Activated CD8-positive, alpha-beta T cell treated with anti-CD3 and anti-CD28 coated beads for 36 hours (primary cell): ENCODE measurements around the gene LAPTM5. TPM values are rescaled to one million over a fixed set of nuclear protein-coding genes. Genes with fewer than 3 reads are reported as not detected.

Experiments
- ATAC-seq: fragments of 200-7000 bp; cut with Tn5 transposase; one replicate; pipeline ENCODE4 v1.10.0; 2021; ENCODE audit warnings: mild to moderate bottlenecking, moderate library complexity
- CTCF ChIA-PET: fragments of 350-600 bp; sonication (Branson Sonifier 250); formaldehyde crosslinking; loops from one replicate; lab custom pipeline; 2021; ENCODE audit warnings: antibody characterized with exemption; lab: Charles Lee
- POLR2A ChIA-PET: fragments of 350-600 bp; sonication (Branson Sonifier 250); formaldehyde crosslinking; loops from one replicate; lab custom pipeline; 2021; ENCODE audit warnings: antibody characterized with exemption; lab: Charles Lee
- DNase-seq: peaks from one replicate; pipeline ENCODE4 v3.0.0-alpha.2; 2020
- H3K27ac Mint-ChIP-seq: one replicate; pipeline ENCODE4 v1.8.0; 2021; ENCODE audit warnings: mild to moderate bottlenecking, mixed read lengths
- H3K27me3 Mint-ChIP-seq: one replicate; pipeline ENCODE4 v1.8.0; 2021; ENCODE audit warnings: mixed read lengths
- H3K36me3 Mint-ChIP-seq: one replicate; pipeline ENCODE4 v1.8.0; 2021; ENCODE audit warnings: low read depth, mixed read lengths
- H3K4me1 Mint-ChIP-seq: one replicate; pipeline ENCODE4 v1.8.0; 2021; ENCODE audit warnings: low read depth, mixed read lengths
- H3K4me3 Mint-ChIP-seq: one replicate; pipeline ENCODE4 v1.8.0; 2021; ENCODE audit warnings: mild to moderate bottlenecking, moderate library complexity, mixed read lengths
- H3K9me3 Mint-ChIP-seq: one replicate; pipeline ENCODE4 v1.8.0; 2021; ENCODE audit warnings: mixed read lengths
- CTCF ChIP-seq: fragments of 200-600 bp; IDR thresholded peaks from one replicate; pipeline ENCODE4 v1.8.0; 2022; ENCODE audit warnings: antibody characterized with exemption, mild to moderate bottlenecking
- intact Hi-C: fragments of 100-400 bp; cut with micrococcal nuclease; formaldehyde crosslinking; loops from one replicate; pipeline ENCODE4 v1.10.0; 2022
- total RNA-seq, 2 experiments: library from RNA; stranded (reverse); gene quantifications; one replicate each; pipeline ENCODE4 v1.2.3, GENCODE V29; 2021

LAPTM5 gene
- total RNA-seq, 2 experiments from 2014 or later, result 229 to 237 TPM

DNA sequence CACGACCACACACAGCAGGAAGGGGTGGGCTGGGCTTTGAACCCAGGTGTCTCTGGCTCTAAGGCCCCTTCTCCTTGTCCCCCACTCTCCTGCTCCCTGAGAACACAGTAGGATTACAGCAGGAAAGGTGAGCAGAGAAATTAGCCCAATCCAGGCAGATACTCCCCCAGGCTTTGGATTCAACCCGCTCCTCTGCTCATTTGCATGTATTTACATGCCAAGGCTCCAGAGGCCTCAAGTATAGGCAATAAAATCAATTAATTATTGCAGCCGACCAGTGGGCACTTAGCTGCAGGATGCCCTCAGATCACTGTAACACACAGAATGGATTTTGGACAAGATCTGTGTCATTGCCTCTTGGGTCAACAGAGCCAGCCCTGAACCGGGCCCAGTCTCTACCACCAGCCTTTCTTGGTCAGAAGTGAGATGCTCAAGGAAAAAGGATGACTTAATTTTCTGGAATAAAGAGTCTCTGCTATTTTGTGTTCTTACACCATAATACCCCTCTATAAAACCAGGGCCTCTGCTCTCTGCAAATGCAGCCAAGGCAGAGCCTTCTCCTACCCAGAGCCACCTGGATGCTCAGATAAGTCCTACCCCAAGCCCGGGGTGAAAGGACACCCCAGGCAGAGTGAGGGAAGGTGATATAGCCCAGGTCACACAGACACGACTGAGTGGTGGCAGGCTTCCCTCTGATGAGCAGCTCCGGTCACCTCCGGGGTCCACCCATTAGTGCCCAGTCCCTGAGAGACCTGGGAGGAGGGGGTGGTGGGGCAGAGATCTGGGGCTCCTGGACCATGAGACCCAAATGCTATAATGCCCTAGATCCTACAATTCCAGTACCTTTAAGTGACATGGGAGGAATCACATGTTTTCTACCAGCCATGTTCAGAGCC lies 63.0 kb downstream of the LAPTM5 start:
- intact Hi-C loops, result no loop called here
- Mint-ChIP-seq H3K9me3 (no peaks in the 10 kb centered on the region), H3K4me1 (no peaks in the 10 kb centered on the region), H3K27ac (no peak overlapping the region), H3K27me3 (peaks cover 3% of the 10 kb centered on the region), H3K36me3 (no peaks in the 10 kb centered on the region), H3K4me3 (no peak overlapping the region)
- TF ChIP-seq CTCF, result no peak
- ATAC-seq (no peak), DNase-seq (no peak)
- POLR2A ChIA-PET, result interaction anchor here (0.6 kb wide), 1 partner anchor 103 kb away, joined by 3 read pairs; no protein-coding TSS in a partner anchor
- CTCF ChIA-PET, result no interaction called here

- H3K36me3 Mint-ChIP-seq, result no peaks in the 10 kb centered on the region
Observed at GRCh38 chr1:30693822-30694221, 63.8 kb downstream of the LAPTM5 start.

GRCh38 chr1:30693366-30693765 lies 64.2 kb downstream of the LAPTM5 start:
- Mint-ChIP-seq H3K9me3 (no peaks in the 10 kb centered on the region), H3K4me3 (no peak overlapping the region), H3K27ac (no peak overlapping the region), H3K27me3 (peaks cover 3% of the 10 kb centered on the region), H3K36me3 (no peaks in the 10 kb centered on the region), H3K4me1 (no peaks in the 10 kb centered on the region)
- ATAC-seq, result no peak
- intact Hi-C loops, result no loop called here
- no peak for TF ChIP-seq CTCF
- ChIA-PET POLR2A (no interaction called here), CTCF (no interaction called here)
- DNase-seq, result no peak

More at GRCh38 chr1:30693822-30694221, 63.8 kb downstream of the LAPTM5 start:
- CTCF ChIA-PET, result no interaction called here
- intact Hi-C loops, result no loop called here
- Mint-ChIP-seq H3K4me1 (no peaks in the 10 kb centered on the region), H3K27ac (no peak overlapping the region), H3K4me3 (no peak overlapping the region), H3K27me3 (peaks cover 3% of the 10 kb centered on the region), H3K9me3 (no peaks in the 10 kb centered on the region)
- POLR2A ChIA-PET, result no interaction called here
- DNase-seq (no peak), ATAC-seq (no peak)
- TF ChIP-seq CTCF, result no peak

DNA sequence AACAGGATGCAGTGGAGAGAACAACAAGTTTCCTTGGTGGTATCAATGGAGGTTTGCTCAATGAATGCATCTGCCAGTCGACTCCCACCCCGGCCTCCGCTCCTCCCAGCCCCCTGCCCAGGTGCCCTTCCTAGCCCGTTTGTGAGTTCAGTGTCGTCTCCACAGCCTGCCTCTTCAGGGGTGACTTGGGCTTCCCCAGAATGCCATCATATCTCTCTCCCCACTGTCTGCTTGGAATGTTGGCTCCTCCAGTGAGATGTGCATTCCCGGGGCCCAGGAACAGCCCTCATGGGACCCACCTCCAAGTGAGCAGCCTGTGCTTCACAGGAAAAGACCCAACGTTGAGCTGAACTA lies 64.6 kb downstream of the LAPTM5 start:
- H3K4me1 Mint-ChIP-seq, result no peaks in the 10 kb centered on the region
- no peak overlapping the region for H3K4me3 Mint-ChIP-seq
- ChIA-PET POLR2A (no interaction called here), CTCF (no interaction called here)
- ATAC-seq (no peak), DNase-seq (no peak)
- H3K27ac Mint-ChIP-seq, result no peak overlapping the region
- intact Hi-C loops, result no loop called here
- no peak for TF ChIP-seq CTCF
- H3K9me3 Mint-ChIP-seq, result no peaks in the 10 kb centered on the region
- peaks cover 3% of the 10 kb centered on the region for H3K27me3 Mint-ChIP-seq
- no peaks in the 10 kb centered on the region for H3K36me3 Mint-ChIP-seq

DNA sequence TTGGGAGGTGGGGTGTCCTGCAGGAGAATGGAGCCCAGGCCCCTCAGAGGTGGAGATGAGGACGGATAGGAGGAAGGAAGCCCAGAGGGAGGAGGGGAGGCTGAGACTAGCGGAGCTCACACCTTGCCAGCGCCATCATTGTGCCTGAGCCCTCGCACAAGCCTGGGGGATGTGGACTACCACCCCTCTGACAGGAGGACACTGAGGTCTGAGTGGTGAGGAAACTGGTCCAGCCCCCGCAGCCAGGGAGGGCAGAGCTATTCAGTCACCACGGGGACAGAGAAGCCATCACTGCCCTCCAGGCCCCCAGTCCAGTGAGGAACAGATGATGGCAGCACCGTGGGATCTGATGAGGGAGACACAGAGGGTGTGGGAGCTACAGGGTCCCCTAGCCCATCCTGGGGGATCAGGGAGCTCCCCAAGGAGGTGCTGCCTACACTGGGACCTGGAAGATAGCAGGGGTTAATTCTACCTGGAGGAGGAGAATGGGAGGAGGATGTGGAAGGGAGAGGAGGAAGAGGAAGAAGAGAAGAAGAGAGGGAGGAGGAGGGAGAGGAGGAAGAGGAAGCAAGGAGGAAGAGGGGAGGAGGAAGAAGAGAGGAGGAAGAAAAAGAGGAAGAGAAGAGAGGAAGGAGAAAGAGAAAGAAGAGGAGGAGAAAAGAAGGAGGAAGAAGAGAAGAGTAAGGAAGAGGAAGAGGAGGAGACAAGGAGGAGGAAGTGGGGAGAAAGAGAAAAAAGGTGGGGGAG lies 65.2 kb downstream of the LAPTM5 start:
- no peaks in the 10 kb centered on the region for H3K9me3 Mint-ChIP-seq
- no peaks in the 10 kb centered on the region for H3K36me3 Mint-ChIP-seq
- ChIA-PET CTCF (no interaction called here), POLR2A (no interaction called here)
- no peak overlapping the region for H3K4me3 Mint-ChIP-seq
- ATAC-seq (no peak), DNase-seq (no peak)
- intact Hi-C loops, result no loop called here
- H3K27me3 Mint-ChIP-seq, result peaks cover 6% of the 10 kb centered on the region
- no peak for TF ChIP-seq CTCF
- no peaks in the 10 kb centered on the region for H3K4me1 Mint-ChIP-seq
- H3K27ac Mint-ChIP-seq, result no peak overlapping the region
